Common myeloid progenitor, CD34-positive (primary cell): ENCODE results near the gene KDM8.
"Not testable (repeated sequence)": the region's sequence is repeated elsewhere in the genome, so short reads cannot be mapped to it uniquely, and the experiment has no call there.

Source experiments
- CTCF ChIA-PET: fragments of 350-600 bp; sonication (Branson Sonifier 250); formaldehyde crosslinking; loops from one replicate; lab custom pipeline; 2021; ENCODE audit warnings: antibody characterized with exemption; lab: Charles Lee
- POLR2A ChIA-PET: fragments of 350-600 bp; sonication (Branson Sonifier 250); formaldehyde crosslinking; loops from one replicate; lab custom pipeline; 2021; ENCODE audit warnings: antibody characterized with exemption; lab: Charles Lee
- DNase-seq, 3 donors: peaks; one replicate each; pipeline versions ENCODE4 v3.0.0 to v3.0.0-alpha.2; 2013
- H3K27ac ChIP-seq, 2 experiments: 1 replicate in 1 of 2; 2 replicates in 1 of 2; pipeline ENCODE4 v1.7.0; 2013; ENCODE audit warnings: inconsistent platforms in 2 of 2, low read length in 2 of 2, mild to moderate bottlenecking in 2 of 2, low read depth in 1 of 2, moderate library complexity in 1 of 2; ENCODE audit not compliant: severe bottlenecking in 2 of 2, insufficient read depth in 1 of 2, poor library complexity in 1 of 2
- H3K27me3 ChIP-seq, 5 experiments: replicated peaks in 2 of 5; 1 replicate in 3 of 5; 2 replicates in 2 of 5; pipeline versions ENCODE4 v1.6.1 to v1.7.0; 2013; ENCODE audit warnings: low read length in 4 of 5, mild to moderate bottlenecking in 2 of 5, moderate library complexity in 2 of 5, inconsistent platforms in 1 of 5; ENCODE audit not compliant: insufficient read depth in 5 of 5, control insufficient read depth in 4 of 5
- H3K36me3 ChIP-seq, 4 experiments: 1 replicate in 2 of 4; 2 replicates in 2 of 4; pipeline versions ENCODE4 v1.6.1 to v1.7.0; 2013; ENCODE audit warnings: low read length in 3 of 4, control low read depth in 1 of 4, mild to moderate bottlenecking in 1 of 4; ENCODE audit not compliant: control insufficient read depth in 4 of 4, insufficient read depth in 4 of 4
- H3K4me1 ChIP-seq, 4 experiments: 1 replicate in 3 of 4; 2 replicates in 1 of 4; pipeline versions ENCODE4 v1.6.1 to v1.7.1; 2013; ENCODE audit warnings: low read length in 3 of 4, mild to moderate bottlenecking in 3 of 4, control low read depth in 1 of 4, inconsistent platforms in 1 of 4, moderate library complexity in 1 of 4; ENCODE audit not compliant: control insufficient read depth in 4 of 4, insufficient read depth in 4 of 4; ENCODE audit errors: control extremely low read depth in 1 of 4
- H3K4me3 ChIP-seq, 7 experiments: 1 replicate in 4 of 7; 2 replicates in 3 of 7; pipeline versions ENCODE4 v1.5.1 to v1.7.0; 2013; ENCODE audit warnings: mild to moderate bottlenecking in 7 of 7, low read length in 6 of 7, moderate library complexity in 6 of 7, inconsistent platforms in 2 of 7, low read depth in 2 of 7, control low read depth in 1 of 7; ENCODE audit not compliant: insufficient read depth in 4 of 7, control insufficient read depth in 1 of 7; ENCODE audit errors: extremely low read depth in 1 of 7
- H3K9me3 ChIP-seq, 5 experiments: 1 replicate in 4 of 5; 2 replicates in 1 of 5; pipeline versions ENCODE4 v1.6.1 to v1.7.1; 2013; ENCODE audit warnings: low read length in 4 of 5, mild to moderate bottlenecking in 2 of 5, inconsistent platforms in 1 of 5, low read depth in 1 of 5, moderate library complexity in 1 of 5; ENCODE audit not compliant: control insufficient read depth in 4 of 5, insufficient read depth in 2 of 5; ENCODE audit errors: control extremely low read depth in 1 of 5
- WGBS: methylation state at CpG from one replicate; pipeline ENCODE4 v1.1.5; 2013; ENCODE audit not compliant: insufficient coverage; 5-methylcytosine and 5-hydroxymethylcytosine counted together

Gene KDM8

DNA sequence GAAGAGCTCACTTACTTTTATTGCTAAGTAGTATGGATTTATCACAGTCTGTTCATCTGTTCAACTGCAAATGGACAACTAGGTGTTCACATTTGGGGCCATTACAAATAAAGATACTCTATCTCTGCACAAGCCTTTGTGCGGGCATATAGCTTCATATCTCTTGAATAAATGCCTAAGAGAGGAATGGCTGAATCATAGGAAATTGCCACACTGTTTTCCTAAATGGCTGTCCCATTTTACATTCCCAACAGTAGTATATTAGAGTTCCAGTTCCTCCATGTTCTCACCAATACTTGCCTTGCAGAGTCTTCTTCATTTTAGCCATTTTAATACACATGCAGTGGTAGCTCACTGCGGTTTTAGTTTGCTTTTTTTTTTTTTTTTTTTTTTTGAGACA lies 44.7 kb downstream of the KDM8 start:
- H3K4me1 ChIP-seq, result peaks cover 5 to 42% (median 35%) of the 10 kb centered on the region in 4 experiments
- WGBS, result 100% methylated on average over 2 of the region's 2 CpGs
- H3K4me3 ChIP-seq, result no peak overlapping the region
- CTCF ChIA-PET, result interaction anchor here (0.8 to 1.3 kb wide), 3 partner anchors 10 to 24 kb away, joined by 3 to 5 read pairs (median 3); no protein-coding TSS in a partner anchor
- peaks cover 0 to 13% (median 5%) of the 10 kb centered on the region in 4 experiments for H3K36me3 ChIP-seq
- peaks cover 0 to 2% (median 0%) of the 10 kb centered on the region in 5 experiments for H3K9me3 ChIP-seq
- no peaks in the 10 kb centered on the region for H3K27me3 ChIP-seq
- no peak for DNase-seq
- POLR2A ChIA-PET, result interaction anchor here (0.7 to 1.1 kb wide), 2 partner anchors 22 to 25 kb away, joined by 3 to 4 read pairs; no protein-coding TSS in a partner anchor
- no peak overlapping the region for H3K27ac ChIP-seq

- Histone ChIP-seq H3K36me3 (peaks cover 0 to 13% (median 5%) of the 10 kb centered on the region in 4 experiments), H3K4me1 (peaks cover 5 to 34% (median 27%) of the 10 kb centered on the region in 4 experiments)
- not testable (repeated sequence) for DNase-seq, H3K27me3 ChIP-seq, H3K4me3 ChIP-seq, H3K9me3 ChIP-seq, H3K27ac ChIP-seq
- ChIA-PET POLR2A (interaction anchor here (0.6 kb wide), 1 partner anchor 119 kb away, joined by 3 read pairs; no protein-coding TSS in a partner anchor), CTCF (interaction anchor here (0.9 to 1.5 kb wide), 3 partner anchors 8 to 23 kb away, joined by 3 to 4 read pairs (median 4); no protein-coding TSS in a partner anchor)
- WGBS, result 100% methylated on average over 1 of the region's 4 CpGs
Observed at GRCh38 chr16:27248886-27249285, 45.6 kb downstream of the KDM8 start.

DNA sequence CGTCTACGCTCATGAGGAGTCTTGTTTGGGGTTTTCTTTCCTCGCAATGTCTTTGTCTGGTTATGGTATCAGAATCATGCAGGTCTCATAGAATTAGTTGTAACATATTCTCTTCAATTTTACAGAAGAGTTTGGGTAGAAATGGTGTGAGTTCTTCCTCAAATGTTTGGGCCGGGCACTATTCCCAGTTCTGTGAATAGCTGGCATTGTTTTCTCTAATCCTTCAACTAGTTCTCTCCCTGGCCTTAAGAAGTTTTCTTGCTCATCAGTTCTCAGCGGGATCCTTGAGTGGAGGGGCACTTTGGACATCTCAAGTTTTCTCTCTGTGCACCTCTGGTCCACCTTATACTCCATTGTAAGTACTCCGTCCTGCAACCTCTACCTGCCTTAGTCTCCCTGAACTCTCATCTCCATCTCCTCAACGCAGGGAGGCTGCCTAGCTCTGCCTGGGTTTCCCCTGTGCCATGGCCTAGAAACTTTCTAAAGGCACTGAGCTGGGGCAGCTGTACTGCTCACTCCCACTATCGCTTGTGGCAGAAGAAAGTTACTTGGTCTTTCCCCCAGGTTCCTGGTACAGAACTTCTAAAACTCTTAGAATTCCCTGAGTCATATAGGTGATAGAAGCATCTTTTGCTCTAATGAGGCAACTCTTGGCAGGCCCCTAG lies 48.3 kb downstream of the KDM8 start:
- no peak overlapping the region for H3K27ac ChIP-seq
- H3K27me3 ChIP-seq, result no peaks in the 10 kb centered on the region
- peaks cover 3 to 9% (median 4%) of the 10 kb centered on the region in 4 experiments for H3K4me1 ChIP-seq
- peaks cover 0 to 2% (median 0%) of the 10 kb centered on the region in 5 experiments for H3K9me3 ChIP-seq
- 100% methylated on average over 3 of the region's 8 CpGs for WGBS
- no peak overlapping the region for H3K4me3 ChIP-seq
- peaks cover 8 to 30% (median 15%) of the 10 kb centered on the region in 4 experiments for H3K36me3 ChIP-seq
- ChIA-PET POLR2A (no interaction called here), CTCF (no interaction called here)
- no peak for DNase-seq

DNA sequence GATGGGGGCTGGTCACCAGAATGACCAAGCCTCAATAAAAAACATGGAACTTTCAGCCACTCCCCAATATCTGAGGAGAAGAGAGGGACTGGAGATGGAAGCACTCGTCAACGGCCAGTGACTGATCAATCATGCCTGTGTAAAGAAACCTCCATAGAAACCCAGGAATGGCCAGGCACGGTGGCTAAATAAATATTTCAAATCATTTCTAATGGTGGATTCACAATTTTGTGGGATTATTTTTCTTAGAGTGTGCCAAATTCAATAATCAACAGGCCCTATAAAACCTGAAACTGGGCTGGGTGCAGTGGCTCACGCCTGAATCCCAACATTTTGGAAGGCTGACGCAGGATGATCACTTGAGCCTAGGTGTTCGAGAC lies 48.9 kb downstream of the KDM8 start:
- DNase-seq, result no peak
- CTCF ChIA-PET, result no interaction called here
- Histone ChIP-seq H3K27ac (no peak overlapping the region), H3K36me3 (peaks cover 8 to 35% (median 20%) of the 10 kb centered on the region in 4 experiments), H3K27me3 (no peaks in the 10 kb centered on the region), H3K4me1 (peaks cover 0 to 4% (median under 1%) of the 10 kb centered on the region in 4 experiments), H3K9me3 (peaks cover 0 to 2% (median 0%) of the 10 kb centered on the region in 5 experiments), H3K4me3 (no peak overlapping the region)
- POLR2A ChIA-PET, result no interaction called here
- WGBS, result 97% methylated on average over 3 of the region's 6 CpGs

GRCh38 chr16:27253526-27253930 lies 50.2 kb downstream of the KDM8 start:
- H3K4me1 ChIP-seq, result peaks cover 0 to 4% (median 0%) of the 10 kb centered on the region in 4 experiments
- ChIA-PET POLR2A (no interaction called here), CTCF (interaction anchor here (1.4 kb wide), 1 partner anchor 9 kb away, joined by 3 read pairs; no protein-coding TSS in a partner anchor)
- no peaks in the 10 kb centered on the region for H3K27me3 ChIP-seq
- DNase-seq, result no peak
- H3K4me3 ChIP-seq, result no peak overlapping the region
- 73% methylated on average over 2 of the region's 6 CpGs for WGBS
- peaks cover 8 to 34% (median 23%) of the 10 kb centered on the region in 4 experiments for H3K36me3 ChIP-seq
- H3K9me3 ChIP-seq, result no peaks in the 10 kb centered on the region
- no peak overlapping the region for H3K27ac ChIP-seq

GRCh38 chr16:27254262-27254811 lies 51.0 kb downstream of the KDM8 start:
- H3K36me3 ChIP-seq, result peaks cover 8 to 34% (median 22%) of the 10 kb centered on the region in 4 experiments
- H3K9me3 ChIP-seq, result no peaks in the 10 kb centered on the region
- DNase-seq, result no peak
- no peak overlapping the region for H3K4me3 ChIP-seq
- no peak overlapping the region for H3K27ac ChIP-seq
- POLR2A ChIA-PET, result no interaction called here
- WGBS, result 100% methylated on average over 1 of the region's 3 CpGs
- H3K27me3 ChIP-seq, result no peaks in the 10 kb centered on the region
- H3K4me1 ChIP-seq, result peaks cover 0 to 4% (median 0%) of the 10 kb centered on the region in 4 experiments
- CTCF ChIA-PET, result interaction anchor here (1.1 to 2.0 kb wide), 3 partner anchors 8 to 14 kb away, joined by 3 to 6 read pairs (median 4); no protein-coding TSS in a partner anchor
